Measurements from ENCODE around the gene TSPAN9.
A peak's percentile ranks its signal among the peaks of the same experiment; 100 is the strongest.

Gene TSPAN9

GRCh38 chr12:3275171-3276041, 198.2 kb downstream of the TSPAN9 start:
- Histone ChIP-seq H3K36me3 (ENCODE audit: insufficient read depth, low read length) (no peaks in the 10 kb centered on the region), H3K27me3 (ENCODE audit: insufficient read depth, low read length) (0 out of 2 replicates have a peak, but pooled peaks cover 12% of the 10 kb centered on the region), H3K9me2 (ENCODE audit: low read depth, low read length) (no peaks in the 10 kb centered on the region), H3K4me2 (ENCODE audit: low read length) (peak overlapping the region; percentile 6; the same call in 1 of the 2 replicates), H4K20me1 (ENCODE audit: insufficient read depth, low read length) (no peaks in the 10 kb centered on the region), H3F3A (ENCODE audit: insufficient read depth, low read length) (no peaks in the 10 kb centered on the region), H2AFZ (ENCODE audit: low read length) (no peak overlapping the region), H3K27ac (ENCODE audit: low read depth, low read length, poor library complexity, severe bottlenecking) (no peak overlapping the region), H3K9ac (ENCODE audit: low read length) (no peak overlapping the region), H3K4me1 (ENCODE audit: insufficient read depth, low read length, severe bottlenecking) (no peaks in the 10 kb centered on the region), H3K9me3 (ENCODE audit: low read length) (no peaks in the 10 kb centered on the region), H3K79me2 (ENCODE audit: insufficient read depth, low read length) (no peaks in the 10 kb centered on the region), H3K4me3 (ENCODE audit: low read depth, low read length, poor library complexity, severe bottlenecking) (no peak overlapping the region)
- TF ChIP-seq, protein P1, sequence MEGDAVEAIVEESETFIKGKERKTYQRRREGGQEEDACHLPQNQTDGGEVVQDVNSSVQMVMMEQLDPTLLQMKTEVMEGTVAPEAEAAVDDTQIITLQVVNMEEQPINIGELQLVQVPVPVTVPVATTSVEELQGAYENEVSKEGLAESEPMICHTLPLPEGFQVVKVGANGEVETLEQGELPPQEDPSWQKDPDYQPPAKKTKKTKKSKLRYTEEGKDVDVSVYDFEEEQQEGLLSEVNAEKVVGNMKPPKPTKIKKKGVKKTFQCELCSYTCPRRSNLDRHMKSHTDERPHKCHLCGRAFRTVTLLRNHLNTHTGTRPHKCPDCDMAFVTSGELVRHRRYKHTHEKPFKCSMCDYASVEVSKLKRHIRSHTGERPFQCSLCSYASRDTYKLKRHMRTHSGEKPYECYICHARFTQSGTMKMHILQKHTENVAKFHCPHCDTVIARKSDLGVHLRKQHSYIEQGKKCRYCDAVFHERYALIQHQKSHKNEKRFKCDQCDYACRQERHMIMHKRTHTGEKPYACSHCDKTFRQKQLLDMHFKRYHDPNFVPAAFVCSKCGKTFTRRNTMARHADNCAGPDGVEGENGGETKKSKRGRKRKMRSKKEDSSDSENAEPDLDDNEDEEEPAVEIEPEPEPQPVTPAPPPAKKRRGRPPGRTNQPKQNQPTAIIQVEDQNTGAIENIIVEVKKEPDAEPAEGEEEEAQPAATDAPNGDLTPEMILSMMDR (IDR thresholded peaks at IDR 0.05; ENCODE audit: low read length) = peak; percentile 89
- TF ChIP-seq EZH2 (IDR thresholded peaks at IDR 0.05; ENCODE audit: borderline replicate concordance, low read length) = no peak

DNA sequence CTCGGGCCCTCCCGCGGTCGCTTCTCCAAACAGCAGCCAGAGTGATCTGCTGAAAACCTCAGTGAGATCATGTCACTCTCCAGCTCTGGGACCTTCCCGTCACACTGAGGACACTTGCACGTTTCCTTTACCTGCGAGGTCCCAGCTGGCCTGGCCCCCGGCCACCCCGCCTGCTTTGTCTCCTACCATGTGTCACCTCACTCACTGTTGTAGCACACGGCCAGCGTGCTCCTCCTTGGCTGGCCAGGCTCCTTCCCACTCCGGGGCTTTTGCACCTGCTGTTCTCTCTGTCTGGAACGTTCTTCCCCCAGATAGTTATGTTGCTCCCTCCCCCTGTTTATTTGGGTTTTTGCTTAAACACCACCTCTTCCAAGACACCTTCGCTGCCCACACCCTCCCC, 199.0 kb downstream of the TSPAN9 start:
- Histone ChIP-seq H3K27ac (ENCODE audit: low read depth, low read length, poor library complexity, severe bottlenecking) (no peak overlapping the region), H3K36me3 (ENCODE audit: insufficient read depth, low read length) (no peaks in the 10 kb centered on the region), H3K79me2 (ENCODE audit: insufficient read depth, low read length) (no peaks in the 10 kb centered on the region), H3K9me3 (ENCODE audit: low read length) (no peaks in the 10 kb centered on the region), H3K9ac (ENCODE audit: low read length) (no peak overlapping the region), H2AFZ (ENCODE audit: low read length) (no peak overlapping the region), H3K4me1 (ENCODE audit: insufficient read depth, low read length, severe bottlenecking) (no peaks in the 10 kb centered on the region), H4K20me1 (ENCODE audit: insufficient read depth, low read length) (no peaks in the 10 kb centered on the region), H3K4me2 (ENCODE audit: low read length) (no peak overlapping the region), H3K4me3 (ENCODE audit: low read depth, low read length, poor library complexity, severe bottlenecking) (no peak overlapping the region), H3F3A (ENCODE audit: insufficient read depth, low read length) (no peaks in the 10 kb centered on the region), H3K27me3 (ENCODE audit: insufficient read depth, low read length) (0 out of 2 replicates have a peak, but pooled peaks cover 13% of the 10 kb centered on the region), H3K9me2 (ENCODE audit: low read depth, low read length) (no peaks in the 10 kb centered on the region)
- TF ChIP-seq, protein P1 (IDR thresholded peaks at IDR 0.05; ENCODE audit: low read length) = no peak
- TF ChIP-seq EZH2 (IDR thresholded peaks at IDR 0.05; ENCODE audit: borderline replicate concordance, low read length) = no peak

- Histone ChIP-seq H3K79me2 (ENCODE audit: insufficient read depth, low read length) (no peaks in the 10 kb centered on the region), H4K20me1 (ENCODE audit: insufficient read depth, low read length) (no peaks in the 10 kb centered on the region), H3K27ac (ENCODE audit: low read depth, low read length, poor library complexity, severe bottlenecking) (no peak overlapping the region), H3K9ac (ENCODE audit: low read length) (no peak overlapping the region), H3K4me3 (ENCODE audit: low read depth, low read length, poor library complexity, severe bottlenecking) (no peak overlapping the region), H3K9me2 (ENCODE audit: low read depth, low read length) (no peaks in the 10 kb centered on the region), H2AFZ (ENCODE audit: low read length) (no peak overlapping the region), H3F3A (ENCODE audit: insufficient read depth, low read length) (no peaks in the 10 kb centered on the region), H3K36me3 (ENCODE audit: insufficient read depth, low read length) (no peaks in the 10 kb centered on the region), H3K27me3 (ENCODE audit: insufficient read depth, low read length) (0 out of 2 replicates have a peak, but pooled peaks cover 13% of the 10 kb centered on the region), H3K4me2 (ENCODE audit: low read length) (no peak overlapping the region), H3K9me3 (ENCODE audit: low read length) (no peaks in the 10 kb centered on the region), H3K4me1 (ENCODE audit: insufficient read depth, low read length, severe bottlenecking) (no peaks in the 10 kb centered on the region)
- TF ChIP-seq, protein P1 (IDR thresholded peaks at IDR 0.05; ENCODE audit: low read length) = no peak
- TF ChIP-seq EZH2 (IDR thresholded peaks at IDR 0.05; ENCODE audit: borderline replicate concordance, low read length) = no peak
These were observed 200.2 kb downstream of the TSPAN9 start for GRCh38 chr12:3277306-3277943.

Data from OCI-LY1 (cell line).